Body of pancreas (tissue), 4 donors: ENCODE data around the gene KIRREL1. TPM values are rescaled to one million over a fixed set of nuclear protein-coding genes. Genes with fewer than 3 reads are reported as not detected.

Experiments
- ATAC-seq: fragments of 150-250 bp; one replicate; pipeline ENCODE4 v1.9.1; 2016
- DNase-seq, 4 donors: peaks; one replicate each; pipeline ENCODE4 v3.0.0-alpha.2; 2019
- H3K27ac ChIP-seq, 4 donors: fragments of 200-600 bp; sonication (generic); 1 replicate in 3 of 4; 2 replicates in 1 of 4; pipeline versions ENCODE4 v1.5.1 to v1.6.1; 2016 to 2019; ENCODE audit warnings: mild to moderate bottlenecking in 1 of 4, mixed read lengths in 1 of 4, moderate library complexity in 1 of 4
- H3K27me3 ChIP-seq, 2 donors: fragments of 200-600 bp; sonication (generic); one replicate each; pipeline ENCODE4 v1.6.0; 2016; ENCODE audit warnings: mild to moderate bottlenecking in 1 of 2
- H3K36me3 ChIP-seq, 2 donors: fragments of 200-600 bp; sonication (generic); replicated peaks in 1 of 2; 2 replicates each; pipeline ENCODE4 v1.5.1; 2016; ENCODE audit warnings: low read depth in 2 of 2; ENCODE audit not compliant: insufficient read depth in 1 of 2
- H3K4me1 ChIP-seq: fragments of 200-600 bp; sonication (generic); one replicate; pipeline ENCODE4 v1.6.0; 2016
- H3K4me3 ChIP-seq, 2 donors: fragments of 200-600 bp; sonication (generic); 1 replicate in 1 of 2; 2 replicates in 1 of 2; pipeline ENCODE4 v1.5.1; 2016 to 2019
- H3K9me3 ChIP-seq, 3 donors: fragments of 200-600 bp; sonication (generic); 1 replicate in 2 of 3; 2 replicates in 1 of 3; pipeline ENCODE4 v1.5.1; 2016
- POLR2A ChIP-seq, 3 donors: fragments of 450-650 bp; IDR thresholded peaks; one replicate each; pipeline ENCODE4 v1.6.1; 2016; ENCODE audit warnings: antibody characterized with exemption in 3 of 3, mild to moderate bottlenecking in 2 of 3
- WGBS, 2 donors: methylation state at CpG; one replicate each; pipeline ENCODE4 v1.1.5; 2017; 5-methylcytosine and 5-hydroxymethylcytosine counted together
- intact Hi-C: fragments of 100-400 bp; cut with DNase I; formaldehyde crosslinking; loops from one replicate; pipeline ENCODE4 v1.15.1; 2023
- total RNA-seq, 2 donors: library from RNA; depleted of rRNA; stranded (reverse); fragments of >200 nt; gene quantifications; one replicate each; pipeline ENCODE4 v1.1.0, GENCODE V29; 2016
- TF ChIP-seq, protein P1 (sequence below), 7 experiments: fragments of 450-650 bp in 4 of 7; fragments of 200-600 bp in 3 of 7; sonication (generic) in 3 of 7; IDR thresholded peaks; one replicate each; pipeline ENCODE4 v1.5.1; 2016 to 2019; ENCODE audit warnings: antibody characterized with exemption in 7 of 7

Gene KIRREL1
- 10 to 100 TPM; 10.9 to 11.4 TPM for total RNA-seq

DNA sequence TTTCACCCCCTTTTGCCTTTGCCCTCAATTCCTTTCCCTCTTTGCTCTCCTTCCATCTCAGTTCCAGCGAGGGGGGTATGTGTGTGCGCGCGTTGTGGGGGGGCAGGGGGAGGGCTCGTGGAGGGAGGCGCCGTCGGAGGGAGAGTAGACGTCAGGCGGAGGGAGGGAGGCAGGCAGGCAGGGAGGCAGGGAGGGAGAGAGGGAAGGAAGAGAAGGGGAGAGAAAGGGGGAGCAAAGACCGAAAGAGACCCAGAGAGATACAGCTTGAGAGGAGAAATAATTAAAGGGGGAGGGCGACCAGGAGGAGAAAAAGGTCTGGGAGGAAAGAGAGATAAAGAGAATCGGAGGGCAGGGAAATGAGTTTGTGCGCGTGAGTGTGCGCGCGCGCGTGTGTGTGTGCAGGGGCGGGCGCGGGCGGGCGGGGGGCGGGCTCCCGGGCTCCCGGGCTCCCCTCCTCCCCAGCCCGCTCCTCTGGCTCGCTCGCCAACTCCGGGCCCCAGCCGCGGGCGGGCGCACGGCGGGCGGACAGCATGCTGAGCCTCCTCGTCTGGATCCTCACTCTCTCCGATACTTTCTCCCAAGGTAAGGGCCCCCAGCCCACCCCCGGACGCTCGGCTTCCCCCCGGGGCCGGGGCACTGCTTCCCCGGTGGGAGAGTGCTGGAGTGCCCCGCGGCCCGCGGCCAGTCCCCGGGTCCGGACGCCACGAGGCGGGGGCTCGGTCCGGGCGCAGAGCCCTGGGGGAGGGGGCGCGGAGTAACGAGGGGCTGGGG lies at the start of gene KIRREL1:
Gene KIRREL1, plus strand, starts transcription at position 499 of the 771 bp plus-strand sequence. Its CDS starts 32 bp downstream, at position 531.
- ATAC-seq = peak; percentile 70
- WGBS, 2 donors = 0 to 1% methylated on average over 48 to 57 of the region's 62 CpGs
- intact Hi-C loops = loop anchor here (10.0 kb wide), 1 partner anchor 71 kb away; no protein-coding TSS in a partner anchor
- Histone ChIP-seq H3K9me3 (no peaks in the 10 kb centered on the region), H3K27me3 (peaks cover 0 to 4% of the 10 kb centered on the region in 2 donors), H3K4me3 (peak within 1 kb of the TSS; percentile 19 to 69), H3K4me1 (peaks cover 14% of the 10 kb centered on the region), H3K27ac (peak within 1 kb of the TSS; percentile 47 to 69 (median 64)), H3K36me3 (no peaks in the 10 kb centered on the region)
- peak in 2 of 3 donors; percentile 37 to 41 for TF ChIP-seq POLR2A (IDR thresholded peaks at IDR 0.05)
- TF ChIP-seq, protein P1, sequence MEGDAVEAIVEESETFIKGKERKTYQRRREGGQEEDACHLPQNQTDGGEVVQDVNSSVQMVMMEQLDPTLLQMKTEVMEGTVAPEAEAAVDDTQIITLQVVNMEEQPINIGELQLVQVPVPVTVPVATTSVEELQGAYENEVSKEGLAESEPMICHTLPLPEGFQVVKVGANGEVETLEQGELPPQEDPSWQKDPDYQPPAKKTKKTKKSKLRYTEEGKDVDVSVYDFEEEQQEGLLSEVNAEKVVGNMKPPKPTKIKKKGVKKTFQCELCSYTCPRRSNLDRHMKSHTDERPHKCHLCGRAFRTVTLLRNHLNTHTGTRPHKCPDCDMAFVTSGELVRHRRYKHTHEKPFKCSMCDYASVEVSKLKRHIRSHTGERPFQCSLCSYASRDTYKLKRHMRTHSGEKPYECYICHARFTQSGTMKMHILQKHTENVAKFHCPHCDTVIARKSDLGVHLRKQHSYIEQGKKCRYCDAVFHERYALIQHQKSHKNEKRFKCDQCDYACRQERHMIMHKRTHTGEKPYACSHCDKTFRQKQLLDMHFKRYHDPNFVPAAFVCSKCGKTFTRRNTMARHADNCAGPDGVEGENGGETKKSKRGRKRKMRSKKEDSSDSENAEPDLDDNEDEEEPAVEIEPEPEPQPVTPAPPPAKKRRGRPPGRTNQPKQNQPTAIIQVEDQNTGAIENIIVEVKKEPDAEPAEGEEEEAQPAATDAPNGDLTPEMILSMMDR (IDR thresholded peaks at IDR 0.05) = peak in 1 of 7 experiments; percentile 8
- DNase-seq = peak; percentile 30 to 58 (median 40)

DNA sequence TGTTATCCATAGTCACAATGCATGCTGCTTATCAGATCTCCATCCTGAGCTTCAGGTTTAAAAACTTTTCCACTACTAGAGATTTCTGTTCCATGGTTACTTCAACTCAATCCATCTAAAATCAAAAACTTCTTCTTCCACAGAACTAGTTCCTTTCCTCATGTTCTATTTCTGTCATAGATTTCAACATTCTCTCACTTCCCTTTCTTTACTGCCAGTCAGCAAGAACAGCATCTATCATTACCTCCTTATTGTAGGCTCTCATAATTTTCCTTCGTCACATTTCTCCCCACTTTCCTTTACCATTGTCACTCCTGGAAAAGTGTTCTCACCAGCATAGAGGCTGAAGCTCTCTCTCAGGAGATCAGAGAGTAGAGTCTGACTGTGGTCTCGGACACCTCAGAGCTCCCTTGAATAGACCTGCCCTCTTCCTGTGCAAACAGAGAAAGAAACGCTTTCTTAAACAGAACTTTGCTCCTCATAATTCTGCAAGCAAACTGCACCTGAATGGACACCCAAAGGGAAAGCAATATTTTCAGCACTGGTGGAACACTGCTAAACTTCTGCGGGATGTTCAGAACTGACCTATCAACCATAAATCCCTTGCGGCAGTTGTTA lies 48.7 kb upstream of the KIRREL1 start:
- WGBS, 2 donors = 72 to 74% methylated on average over 5 of the region's 5 CpGs
- H3K36me3 ChIP-seq = no peaks in the 10 kb centered on the region
- H3K4me1 ChIP-seq = no peaks in the 10 kb centered on the region
- intact Hi-C loops = no loop called here
- H3K27ac ChIP-seq = no peak overlapping the region
- no peak for DNase-seq
- no peaks in the 10 kb centered on the region for H3K27me3 ChIP-seq
- no peaks in the 10 kb centered on the region for H3K9me3 ChIP-seq
- TF ChIP-seq, protein P1 (IDR thresholded peaks at IDR 0.05) = no peak
- no peak for TF ChIP-seq POLR2A (IDR thresholded peaks at IDR 0.05)
- H3K4me3 ChIP-seq = no peak overlapping the region
- no peak for ATAC-seq

DNA sequence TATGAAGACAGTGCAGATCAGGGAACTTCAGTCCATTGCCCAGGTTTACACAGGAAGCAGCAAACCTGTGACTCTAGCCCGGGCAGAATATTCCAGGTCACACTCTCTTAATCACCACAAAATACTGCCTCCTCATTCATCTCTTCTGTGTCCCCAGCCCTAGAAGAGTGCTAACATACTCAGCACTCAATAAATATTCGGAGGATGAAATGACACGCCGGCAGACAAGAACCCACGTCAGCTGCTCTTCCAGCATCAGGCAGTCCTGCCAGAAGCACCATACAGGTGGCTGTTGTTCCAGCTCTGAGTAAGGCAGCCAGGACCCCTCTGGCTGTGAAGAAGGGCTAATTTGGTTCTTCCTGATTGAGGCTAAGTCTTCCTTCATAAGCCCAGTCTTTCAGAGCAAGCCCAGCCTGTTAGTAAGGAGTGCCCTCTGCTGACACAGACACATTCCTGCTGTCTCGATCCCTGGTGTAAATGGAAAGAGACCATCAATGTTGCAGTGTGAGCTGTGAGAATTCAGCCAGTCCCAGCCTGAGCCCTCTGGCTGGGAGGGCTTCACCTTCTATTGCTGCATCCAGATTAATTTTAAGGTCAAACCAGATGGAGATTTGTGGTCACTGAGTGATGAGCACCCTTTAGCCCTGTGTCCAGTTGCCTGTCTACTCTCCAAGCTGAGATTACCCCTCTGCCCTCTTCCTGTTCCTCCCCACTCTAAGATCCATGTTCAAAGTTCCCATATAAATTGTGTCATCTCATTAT lies 45.0 kb upstream of the KIRREL1 start:
- Histone ChIP-seq H3K4me3 (no peak overlapping the region), H3K36me3 (no peaks in the 10 kb centered on the region), H3K27ac (no peak overlapping the region), H3K9me3 (no peaks in the 10 kb centered on the region), H3K4me1 (peaks cover 13% of the 10 kb centered on the region), H3K27me3 (no peaks in the 10 kb centered on the region)
- TF ChIP-seq, protein P1 (IDR thresholded peaks at IDR 0.05) = peak in 4 of 7 experiments; percentile 26 to 38 (median 31)
- TF ChIP-seq POLR2A (IDR thresholded peaks at IDR 0.05) = no peak
- WGBS, 2 donors = 57 to 67% methylated on average over 6 of the region's 6 CpGs
- intact Hi-C loops = no loop called here
- peak; percentile 33 for ATAC-seq
- peak in 1 of 4 donors; percentile 14 for DNase-seq

DNA sequence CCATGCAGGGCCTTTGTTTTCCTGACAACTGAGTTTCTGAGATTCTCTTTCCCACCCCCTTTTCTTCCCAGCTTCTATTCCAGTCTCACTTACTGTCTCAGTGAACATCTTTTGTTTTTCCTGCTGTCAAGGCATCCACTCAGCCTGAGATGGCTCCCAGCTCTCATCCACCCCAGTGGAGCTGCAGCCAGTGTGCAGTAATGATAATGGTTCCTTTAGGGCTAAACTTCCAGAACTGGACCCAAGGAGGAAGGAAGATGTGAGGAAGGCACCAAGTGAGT lies 44.4 kb upstream of the KIRREL1 start:
- DNase-seq (no peak), ATAC-seq (no peak)
- Histone ChIP-seq H3K4me1 (peaks cover 13% of the 10 kb centered on the region), H3K9me3 (no peaks in the 10 kb centered on the region), H3K27me3 (no peaks in the 10 kb centered on the region), H3K4me3 (no peak overlapping the region), H3K36me3 (no peaks in the 10 kb centered on the region), H3K27ac (no peak overlapping the region)
- intact Hi-C loops = no loop called here
- TF ChIP-seq POLR2A (IDR thresholded peaks at IDR 0.05) = no peak
- TF ChIP-seq, protein P1 (IDR thresholded peaks at IDR 0.05) = no peak
